IPS-18c (cell line): Measurements from ENCODE around the gene DLX3.

Source experiments
- H3K4me3 ChIP-seq: 2 replicates; pipeline ENCODE4 v1.7.0; 2013; ENCODE audit warnings: low read depth, mild to moderate bottlenecking, low read length, moderate library complexity; ENCODE audit not compliant: insufficient read depth
- H3K9me3 ChIP-seq: one replicate; pipeline ENCODE4 v1.6.1; 2013; ENCODE audit warnings: mild to moderate bottlenecking, low read length, moderate library complexity; ENCODE audit not compliant: control insufficient read depth, insufficient read depth

The DLX3 gene

DNA sequence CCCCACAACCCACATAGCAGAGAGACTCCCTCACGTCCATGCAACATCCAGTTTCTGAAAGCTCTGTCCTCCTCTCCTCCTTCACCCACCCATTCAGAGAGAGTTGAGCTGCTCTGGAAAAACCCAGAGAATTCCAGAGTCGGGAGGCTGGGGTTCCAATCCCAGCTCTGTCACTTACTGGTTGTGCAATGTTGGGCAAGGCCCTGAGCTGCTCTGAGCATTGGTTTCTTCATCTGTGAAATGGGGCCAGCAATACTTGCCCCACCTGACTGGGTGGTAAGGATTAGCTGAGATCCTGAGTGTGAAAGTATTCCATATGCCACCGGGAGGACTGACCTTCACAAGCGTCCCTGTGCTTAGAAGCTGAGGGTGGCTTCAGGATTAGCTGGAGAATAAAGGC, 38.2 kb downstream of the DLX3 start:
- H3K9me3 ChIP-seq = no peaks in the 10 kb centered on the region

DNA sequence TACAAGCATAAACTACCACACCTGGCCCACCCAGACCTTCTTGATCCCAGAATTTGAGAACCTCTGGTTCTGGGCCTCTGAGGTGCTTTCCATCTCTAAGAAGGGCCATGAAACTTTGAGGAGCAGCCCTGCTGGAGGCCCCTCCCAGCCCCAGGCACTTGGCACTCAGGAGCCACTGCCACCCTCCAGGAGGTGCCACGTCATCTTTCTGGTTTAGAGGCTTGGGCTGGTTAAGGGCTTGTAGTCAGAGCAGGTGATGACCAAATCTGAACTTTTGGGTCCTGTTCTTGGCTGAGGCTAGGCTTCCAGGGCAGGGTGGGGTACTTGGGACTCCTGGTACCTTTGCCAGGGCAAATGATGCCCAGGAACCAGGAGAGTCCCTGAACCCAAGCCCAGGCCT, 39.9 kb downstream of the DLX3 start:
- H3K9me3 ChIP-seq = no peaks in the 10 kb centered on the region
- H3K4me3 ChIP-seq = no peak overlapping the region

More for the DNA sequence above, 38.2 kb downstream of the DLX3 start:
- no peak overlapping the region for H3K4me3 ChIP-seq

DNA sequence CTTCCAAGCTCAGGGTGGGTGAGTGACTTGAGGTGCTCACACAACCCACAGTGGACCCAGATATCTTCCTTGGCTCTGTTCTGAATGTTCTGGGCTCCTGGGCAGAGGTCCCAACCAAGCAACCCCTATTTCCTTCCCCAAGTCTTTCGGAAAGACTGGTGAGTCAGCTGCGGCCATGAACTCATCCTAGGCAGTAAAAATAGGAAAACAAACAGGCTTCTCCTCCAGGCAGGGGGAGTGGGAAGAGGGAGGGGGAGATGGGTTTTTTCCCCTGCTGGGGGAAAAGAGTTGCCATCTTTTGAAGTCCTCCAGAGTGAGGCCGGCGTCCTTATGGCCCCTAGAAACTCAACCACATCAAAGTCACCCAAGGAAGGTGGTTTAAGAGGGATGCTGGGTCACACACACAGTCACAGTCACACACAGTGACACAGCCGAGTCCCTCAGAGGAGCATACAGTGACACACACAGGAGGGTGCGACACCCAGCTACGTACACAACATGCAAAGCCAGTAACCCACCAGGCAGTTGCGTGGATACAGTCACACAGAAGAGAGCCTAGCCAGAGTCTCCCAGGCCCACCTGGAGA, 42.0 kb downstream of the DLX3 start:
- H3K9me3 ChIP-seq = no peaks in the 10 kb centered on the region
- no peak overlapping the region for H3K4me3 ChIP-seq

DNA sequence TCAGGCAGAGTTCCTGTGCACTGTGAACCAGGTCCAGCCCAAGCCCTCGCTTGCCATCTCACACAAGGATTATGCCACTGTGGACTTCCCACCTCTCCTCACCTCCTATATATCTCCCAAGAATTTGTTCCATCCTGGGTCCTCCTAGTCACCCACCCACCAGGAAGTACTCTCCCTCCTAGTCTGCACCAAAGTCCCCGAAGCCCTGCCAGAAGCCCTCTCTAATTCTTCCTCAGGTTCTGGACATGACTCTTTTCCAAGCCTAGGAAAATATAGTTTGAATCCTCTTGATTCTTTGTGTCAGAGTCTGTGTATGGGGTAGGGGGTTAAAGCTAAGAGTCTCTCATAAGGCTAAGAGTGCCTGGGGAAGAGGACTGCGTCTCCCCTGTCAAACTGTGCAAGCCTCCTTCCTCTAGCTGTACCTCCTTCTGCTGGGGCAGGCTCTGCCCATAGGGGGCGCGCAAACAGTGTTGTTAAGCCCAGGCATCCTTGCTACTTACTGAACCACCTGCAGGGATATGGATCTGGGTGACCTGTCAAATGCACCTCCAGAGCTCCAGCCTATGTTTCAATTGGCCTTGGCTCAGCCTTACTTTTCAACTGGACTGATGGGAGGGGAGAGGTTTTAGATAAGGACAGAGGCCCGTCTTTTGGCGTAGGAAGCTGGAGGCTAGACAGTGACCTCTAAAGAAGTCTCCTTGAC, 42.7 kb downstream of the DLX3 start:
- Histone ChIP-seq H3K9me3 (no peaks in the 10 kb centered on the region), H3K4me3 (no peak overlapping the region)

DNA sequence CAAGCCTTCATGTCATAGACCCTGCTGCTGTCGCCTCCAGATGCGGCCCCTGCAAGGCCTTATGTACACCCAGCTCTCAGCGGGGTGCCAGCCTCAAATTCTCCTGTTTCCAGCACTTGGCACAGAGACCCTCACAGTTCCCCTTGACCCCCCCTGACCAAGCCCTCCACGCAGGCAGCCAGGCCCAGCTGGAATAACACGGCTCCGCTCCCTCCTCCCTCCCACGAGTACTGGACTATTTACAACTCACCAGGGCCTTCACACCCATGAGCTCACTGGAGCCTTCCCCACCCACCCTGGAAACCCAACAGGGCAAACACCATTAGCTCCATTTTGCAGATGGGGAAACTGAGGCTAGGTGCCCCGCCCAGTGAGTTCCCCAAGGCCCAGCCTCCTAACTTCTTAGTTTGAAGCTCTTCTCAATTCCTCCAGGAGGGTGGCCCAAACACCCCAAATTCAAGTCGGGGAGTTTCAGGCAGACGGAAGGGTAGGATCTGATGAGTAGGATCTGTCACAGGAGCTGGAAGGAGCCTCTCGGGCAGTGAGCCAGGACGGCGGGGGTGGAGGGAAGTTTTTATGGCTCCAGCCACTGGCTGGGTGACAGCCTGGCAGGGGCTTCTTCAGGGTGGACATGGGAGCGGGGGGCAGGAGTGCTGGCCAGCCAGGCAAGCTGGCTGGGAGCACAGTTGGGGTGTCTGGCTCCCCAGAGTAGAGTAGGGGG, 43.5 kb downstream of the DLX3 start:
- Histone ChIP-seq H3K4me3 (no peak overlapping the region), H3K9me3 (no peaks in the 10 kb centered on the region)

DNA sequence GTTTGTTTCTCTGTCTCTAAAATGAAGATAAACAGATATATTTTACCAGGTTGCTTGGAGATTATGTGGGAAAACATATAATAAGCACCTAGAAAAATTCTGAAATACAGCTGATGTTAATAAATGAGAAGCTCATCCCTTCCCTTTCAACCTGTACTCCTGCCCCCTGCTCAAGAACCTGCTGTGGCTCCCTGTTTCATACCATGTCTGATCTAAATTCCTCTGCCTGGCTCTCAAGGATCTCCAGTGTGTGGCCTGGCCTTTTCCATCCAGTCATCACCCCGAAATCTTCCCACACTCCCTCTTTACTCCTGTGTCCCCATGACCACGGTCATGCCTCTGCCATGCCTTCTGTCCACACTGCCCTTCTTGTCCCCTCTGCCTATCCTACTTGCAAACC, 45.4 kb downstream of the DLX3 start:
- Histone ChIP-seq H3K4me3 (no peak overlapping the region), H3K9me3 (no peaks in the 10 kb centered on the region)

DNA sequence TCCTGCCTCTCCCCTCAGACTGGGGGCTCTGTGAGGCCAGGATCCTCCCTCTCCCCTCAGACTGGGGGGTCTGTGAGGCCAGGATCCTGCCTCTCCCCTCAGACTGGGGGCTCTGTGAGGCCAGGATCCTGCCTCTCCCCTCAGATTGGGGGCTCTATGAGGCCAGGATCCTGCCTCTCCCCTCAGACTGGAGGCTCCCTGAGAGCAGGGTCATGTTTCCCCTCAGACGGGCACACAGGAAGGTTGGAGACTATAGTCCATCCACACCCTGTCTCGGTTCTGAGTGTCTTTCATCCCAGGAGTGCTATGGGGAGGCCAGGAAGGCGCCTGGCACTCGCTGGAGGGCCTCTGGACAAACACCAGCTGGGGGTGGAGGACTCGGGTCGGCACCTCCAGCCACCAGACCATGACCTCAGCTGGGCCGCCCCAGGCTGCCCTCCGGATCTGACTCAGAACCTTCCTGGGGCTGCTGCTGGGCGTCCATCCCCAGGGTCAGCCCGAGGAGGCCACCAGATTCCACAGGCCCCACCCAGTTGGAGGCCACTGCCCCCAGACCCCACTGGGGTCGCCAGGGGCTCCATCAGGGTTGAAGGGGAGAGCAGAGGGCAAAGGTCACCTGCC, 48.0 kb downstream of the DLX3 start:
- no peaks in the 10 kb centered on the region for H3K9me3 ChIP-seq

DNA sequence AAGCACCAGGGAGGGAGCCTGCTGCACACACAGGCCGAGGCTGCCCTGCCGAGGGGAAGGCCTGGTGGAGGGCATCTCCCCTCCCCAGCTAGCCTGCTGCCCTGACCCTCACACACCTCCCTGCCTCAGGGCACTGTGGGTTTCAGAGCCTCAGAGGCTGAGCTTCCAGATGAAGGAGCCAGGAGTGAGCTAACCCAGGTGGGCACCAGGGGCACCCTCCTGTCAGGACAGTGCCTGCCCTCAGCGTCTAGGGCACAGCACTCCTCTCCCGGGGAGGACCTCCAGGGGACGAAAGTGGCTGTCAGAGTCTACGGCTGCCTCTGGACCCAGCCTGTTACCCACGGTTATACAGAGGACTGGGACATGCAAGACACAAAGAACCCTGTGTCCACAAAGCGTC, 48.8 kb downstream of the DLX3 start:
- H3K9me3 ChIP-seq = no peaks in the 10 kb centered on the region
- no peak overlapping the region for H3K4me3 ChIP-seq

More for the DNA sequence above, 48.0 kb downstream of the DLX3 start:
- no peak overlapping the region for H3K4me3 ChIP-seq

DNA sequence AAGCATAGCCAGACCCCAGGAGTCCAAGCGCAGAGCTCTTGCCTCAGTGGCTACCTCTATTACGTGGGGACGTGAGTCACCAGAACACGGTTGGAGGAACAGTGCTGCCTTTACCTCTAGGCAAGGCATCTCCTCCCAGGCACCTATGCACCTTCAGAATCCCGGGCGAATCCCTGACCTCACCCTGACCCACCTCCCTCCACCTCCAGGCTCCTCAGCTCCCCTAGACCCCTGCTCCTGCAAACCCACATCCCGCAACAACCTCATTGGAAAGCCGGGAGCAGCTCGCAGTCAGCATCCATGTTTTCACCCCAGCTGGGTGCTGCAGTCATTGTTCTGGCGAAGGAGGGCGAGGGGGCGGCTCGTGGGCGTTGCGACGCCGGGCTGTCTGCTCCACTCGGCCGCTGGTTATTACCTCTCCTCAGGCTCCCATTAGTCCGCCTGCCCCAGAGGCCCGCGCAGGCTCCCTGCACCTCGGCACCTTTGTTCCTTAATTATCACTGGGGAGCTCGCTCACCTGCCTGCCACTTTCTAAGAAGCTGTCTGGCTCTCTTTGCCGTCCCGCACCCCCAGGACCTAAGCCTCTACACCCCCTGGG, 50.7 kb downstream of the DLX3 start:
- H3K9me3 ChIP-seq = no peaks in the 10 kb centered on the region
- no peak overlapping the region for H3K4me3 ChIP-seq

DNA sequence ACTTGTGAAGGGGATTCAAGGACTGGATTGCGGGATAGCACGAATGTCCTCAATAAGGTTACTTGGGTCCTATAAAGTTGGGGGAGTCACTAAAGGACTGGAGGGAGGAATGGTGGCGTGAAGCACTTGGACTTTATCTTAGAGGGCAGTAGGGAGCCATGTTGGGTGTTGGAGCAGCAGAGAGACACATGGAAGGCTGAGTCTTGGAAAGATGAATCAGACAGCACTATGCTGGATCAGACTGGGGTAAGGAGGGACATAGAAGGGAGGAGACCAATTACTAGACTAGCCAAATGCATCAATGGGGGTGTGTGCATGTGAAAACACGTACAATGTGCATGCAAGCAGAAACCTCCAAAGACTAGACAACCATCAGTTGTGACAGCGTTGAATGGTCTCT, 52.1 kb downstream of the DLX3 start:
- Histone ChIP-seq H3K9me3 (no peaks in the 10 kb centered on the region), H3K4me3 (no peak overlapping the region)

DNA sequence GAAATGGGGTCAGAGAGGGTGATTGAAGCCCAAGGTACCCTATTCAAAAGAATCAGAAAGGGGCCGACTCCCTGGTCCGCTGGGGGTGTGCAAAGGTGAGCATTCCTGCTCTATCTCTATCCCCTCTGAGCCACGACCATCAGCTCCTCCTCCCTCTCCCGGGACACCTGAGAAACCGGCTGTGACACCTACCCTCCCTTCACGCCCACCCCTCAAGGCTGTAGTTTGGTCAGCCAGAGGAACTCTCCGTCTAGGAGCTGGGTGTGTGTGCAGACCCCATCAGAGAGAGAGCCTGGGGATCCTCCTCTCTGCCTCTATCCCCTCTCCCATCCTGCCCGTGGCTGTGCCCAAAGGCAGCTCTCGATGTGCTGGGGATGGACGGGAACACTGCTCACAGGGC, 53.6 kb downstream of the DLX3 start:
- no peak overlapping the region for H3K4me3 ChIP-seq
- H3K9me3 ChIP-seq = no peaks in the 10 kb centered on the region
